ENCODE results near the gene UXT. TPM values are rescaled to one million over a fixed set of nuclear protein-coding genes. Genes with fewer than 3 reads are reported as not detected.

UXT gene
- total RNA-seq, 2 donors from 2014 or later, result 173 to 205 TPM

GRCh38 chrX:47644557-47645091 lies 14.4 kb downstream of the UXT start:
- Mint-ChIP-seq H3K4me1 (ENCODE audit: low read depth) (peaks cover 24% of the 10 kb centered on the region), H3K36me3 (ENCODE audit: insufficient read depth in 2 of 2) (peaks cover 20 to 23% of the 10 kb centered on the region in 2 donors), H3K27me3 (ENCODE audit: low read depth) (peaks cover 11% of the 10 kb centered on the region), H3K27ac (peak overlapping the region; percentile 80), H3K9me3 (peaks cover 1 to 2% of the 10 kb centered on the region in 2 donors), H3K4me3 (no peak overlapping the region)
- no peak for DNase-seq
- ATAC-seq (replicated peaks in 1 of 2), result peak in 1 of 2 donors; percentile 26

GRCh38 chrX:47643926-47644325 lies 15.1 kb downstream of the UXT start:
- H3K9me3 Mint-ChIP-seq, result peaks cover 1 to 2% of the 10 kb centered on the region in 2 donors
- no peak for DNase-seq
- peak overlapping the region; percentile 80 for H3K27ac Mint-ChIP-seq
- peaks cover 20 to 25% of the 10 kb centered on the region in 2 donors for H3K36me3 Mint-ChIP-seq (ENCODE audit: insufficient read depth in 2 of 2)
- ATAC-seq (replicated peaks in 1 of 2), result no peak
- H3K4me3 Mint-ChIP-seq, result no peak overlapping the region
- H3K27me3 Mint-ChIP-seq (ENCODE audit: low read depth), result peaks cover 11% of the 10 kb centered on the region
- H3K4me1 Mint-ChIP-seq (ENCODE audit: low read depth), result peaks cover 25% of the 10 kb centered on the region

GRCh38 chrX:47638816-47639215 lies 20.2 kb downstream of the UXT start:
- Mint-ChIP-seq H3K4me1 (ENCODE audit: low read depth) (peaks cover 14% of the 10 kb centered on the region), H3K9me3 (peaks cover 1 to 2% of the 10 kb centered on the region in 2 donors), H3K27me3 (ENCODE audit: low read depth) (no peaks in the 10 kb centered on the region), H3K4me3 (peak overlapping the region in 1 of 2 donors; percentile 9), H3K27ac (no peak overlapping the region), H3K36me3 (ENCODE audit: insufficient read depth in 2 of 2) (peaks cover 21 to 33% of the 10 kb centered on the region in 2 donors)
- DNase-seq, result no peak
- no peak for ATAC-seq (replicated peaks in 1 of 2)

GRCh38 chrX:47637546-47638195 lies 21.3 kb downstream of the UXT start:
- DNase-seq, result peak; percentile 21 to 45
- Mint-ChIP-seq H3K4me3 (peak overlapping the region; percentile 42 to 59), H3K9me3 (peaks cover 1 to 2% of the 10 kb centered on the region in 2 donors), H3K36me3 (ENCODE audit: insufficient read depth in 2 of 2) (peaks cover 21 to 33% of the 10 kb centered on the region in 2 donors), H3K4me1 (ENCODE audit: low read depth) (peaks cover 14% of the 10 kb centered on the region), H3K27ac (no peak overlapping the region), H3K27me3 (ENCODE audit: low read depth) (no peaks in the 10 kb centered on the region)
- peak; percentile 50 to 54 for ATAC-seq (replicated peaks in 1 of 2)

DNA sequence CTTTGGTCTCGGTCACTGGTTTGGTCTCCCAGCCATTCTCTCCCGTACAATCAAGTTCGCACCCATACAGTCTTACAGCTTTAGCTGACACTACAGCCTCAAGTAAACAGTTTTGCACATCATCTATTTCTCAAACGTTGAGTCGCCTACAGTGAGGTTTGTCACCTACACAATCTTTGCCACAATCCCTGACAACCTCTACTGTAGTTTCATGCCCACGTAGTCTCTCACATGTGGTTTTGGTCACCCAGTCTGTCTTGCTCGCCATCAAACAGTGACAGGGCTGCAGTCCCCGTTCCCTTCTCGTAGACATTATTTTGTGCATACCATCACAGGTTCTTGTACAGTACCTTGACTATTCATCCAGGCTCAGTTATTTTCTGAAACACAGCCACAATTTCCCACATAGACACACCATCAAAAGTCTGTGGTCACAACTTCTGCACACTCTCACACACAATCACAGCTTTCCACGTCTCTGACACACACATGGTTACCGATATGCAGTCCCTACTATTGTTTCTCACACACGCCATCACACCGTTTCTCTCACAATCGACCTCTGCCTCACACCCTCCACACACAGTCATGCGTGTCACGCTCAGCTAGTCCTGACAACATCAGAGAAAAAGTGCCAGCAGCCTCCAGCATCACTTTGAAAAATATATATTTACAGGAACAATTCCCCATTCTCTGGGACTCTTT lies 24.0 kb downstream of the UXT start:
- H3K36me3 Mint-ChIP-seq (ENCODE audit: insufficient read depth in 2 of 2), result peaks cover 12 to 19% of the 10 kb centered on the region in 2 donors
- peak; percentile 84 to 85 for ATAC-seq (replicated peaks in 1 of 2)
- peaks cover 1 to 2% of the 10 kb centered on the region in 2 donors for H3K9me3 Mint-ChIP-seq
- no peak overlapping the region for H3K27ac Mint-ChIP-seq
- no peaks in the 10 kb centered on the region for H3K27me3 Mint-ChIP-seq (ENCODE audit: low read depth)
- peaks cover 17% of the 10 kb centered on the region for H3K4me1 Mint-ChIP-seq (ENCODE audit: low read depth)
- DNase-seq, result peak; percentile 30 to 57
- H3K4me3 Mint-ChIP-seq, result no peak overlapping the region

GRCh38 chrX:47633689-47634590 lies 25.0 kb downstream of the UXT start:
- Mint-ChIP-seq H3K4me3 (no peak overlapping the region), H3K27me3 (ENCODE audit: low read depth) (no peaks in the 10 kb centered on the region), H3K4me1 (ENCODE audit: low read depth) (peaks cover 21% of the 10 kb centered on the region), H3K27ac (no peak overlapping the region), H3K36me3 (ENCODE audit: insufficient read depth in 2 of 2) (peaks cover 4 to 10% of the 10 kb centered on the region in 2 donors), H3K9me3 (no peaks in the 10 kb centered on the region)
- DNase-seq (no peak), ATAC-seq (replicated peaks in 1 of 2) (no peak)

- DNase-seq (no peak), ATAC-seq (replicated peaks in 1 of 2) (no peak)
- Mint-ChIP-seq H3K27me3 (ENCODE audit: low read depth) (no peaks in the 10 kb centered on the region), H3K36me3 (ENCODE audit: insufficient read depth in 2 of 2) (peaks cover 4 to 6% of the 10 kb centered on the region in 2 donors), H3K4me1 (ENCODE audit: low read depth) (peaks cover 19% of the 10 kb centered on the region), H3K9me3 (no peaks in the 10 kb centered on the region), H3K4me3 (no peak overlapping the region), H3K27ac (no peak overlapping the region)
Observed at GRCh38 chrX:47632666-47633065, 26.3 kb downstream of the UXT start.

- H3K9me3 Mint-ChIP-seq, result no peaks in the 10 kb centered on the region
- no peak overlapping the region for H3K4me3 Mint-ChIP-seq
- H3K36me3 Mint-ChIP-seq (ENCODE audit: insufficient read depth in 2 of 2), result peaks cover 0 to 1% of the 10 kb centered on the region in 2 donors
- DNase-seq, result no peak
- H3K4me1 Mint-ChIP-seq (ENCODE audit: low read depth), result peaks cover 17% of the 10 kb centered on the region
- H3K27me3 Mint-ChIP-seq (ENCODE audit: low read depth), result no peaks in the 10 kb centered on the region
- ATAC-seq (replicated peaks in 1 of 2), result no peak
- no peak overlapping the region for H3K27ac Mint-ChIP-seq
Observed at GRCh38 chrX:47631676-47632075, 27.3 kb downstream of the UXT start.

GRCh38 chrX:47629419-47630200 lies 29.4 kb downstream of the UXT start, which contains the start of gene CFP:
Gene CFP (minus strand): TSS chrX:47629930. CDS start chrX:47629844, 86 bp downstream.
- H3K9me3 Mint-ChIP-seq, result no peaks in the 10 kb centered on the region
- H3K36me3 Mint-ChIP-seq (ENCODE audit: insufficient read depth in 2 of 2), result no peaks in the 10 kb centered on the region
- no peak for DNase-seq
- peak; percentile 51 to 61 for ATAC-seq (replicated peaks in 1 of 2)
- H3K4me1 Mint-ChIP-seq (ENCODE audit: low read depth), result peaks cover 15% of the 10 kb centered on the region
- H3K27ac Mint-ChIP-seq, result peak within 1 kb of the TSS; percentile 17
- peak within 1 kb of the TSS; percentile 65 to 66 for H3K4me3 Mint-ChIP-seq
- no peaks in the 10 kb centered on the region for H3K27me3 Mint-ChIP-seq (ENCODE audit: low read depth)

DNA sequence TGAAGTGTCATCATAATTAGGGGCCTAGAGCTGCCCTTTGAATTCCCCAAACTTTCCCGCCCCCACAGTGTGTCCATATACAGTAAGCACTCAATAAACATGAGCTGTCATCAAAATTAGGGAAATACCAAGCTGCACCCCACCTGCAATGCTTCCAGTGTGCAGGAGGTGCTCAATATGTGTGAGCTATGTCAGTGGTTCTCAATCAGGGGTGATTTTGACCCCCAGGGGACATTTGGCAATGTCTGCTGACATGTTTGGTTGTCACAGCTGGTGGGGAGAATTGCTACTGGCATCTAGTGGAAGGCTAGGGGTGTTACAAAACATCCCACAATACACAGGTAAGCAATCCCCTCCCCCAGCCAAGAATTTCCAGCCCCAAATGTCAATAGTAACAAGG lies 30.0 kb downstream of the UXT start:
- Mint-ChIP-seq H3K27me3 (ENCODE audit: low read depth) (no peaks in the 10 kb centered on the region), H3K36me3 (ENCODE audit: insufficient read depth in 2 of 2) (no peaks in the 10 kb centered on the region), H3K9me3 (no peaks in the 10 kb centered on the region), H3K4me3 (peak overlapping the region; percentile 65 to 66), H3K27ac (no peak overlapping the region), H3K4me1 (ENCODE audit: low read depth) (peaks cover 15% of the 10 kb centered on the region)
- peak; percentile 29 to 32 for ATAC-seq (replicated peaks in 1 of 2)
- DNase-seq, result no peak

DNA sequence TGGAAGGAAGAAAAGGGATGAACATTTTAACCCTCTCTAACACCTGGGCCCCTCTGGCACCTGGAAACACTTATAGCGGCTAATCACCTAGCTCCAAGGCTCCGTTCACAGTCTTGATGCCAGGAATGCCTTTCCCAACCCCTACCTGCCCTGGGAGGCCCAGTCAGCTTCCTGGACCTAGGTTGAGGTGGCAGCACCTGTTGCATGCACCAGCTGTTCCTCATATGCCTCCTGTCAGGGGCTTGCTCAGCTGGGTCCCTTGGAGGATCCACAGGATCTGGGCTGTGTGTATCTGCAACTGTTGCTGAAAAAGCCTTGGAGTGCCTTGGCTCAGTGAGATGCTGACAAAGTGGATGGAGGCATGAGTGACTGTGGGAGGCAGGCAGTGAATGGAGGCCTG lies 33.6 kb downstream of the UXT start:
- DNase-seq (no peak), ATAC-seq (replicated peaks in 1 of 2) (no peak)
- Mint-ChIP-seq H3K4me1 (ENCODE audit: low read depth) (peaks cover 23% of the 10 kb centered on the region), H3K9me3 (no peaks in the 10 kb centered on the region), H3K27me3 (ENCODE audit: low read depth) (peaks cover 19% of the 10 kb centered on the region), H3K27ac (no peak overlapping the region), H3K4me3 (no peak overlapping the region), H3K36me3 (ENCODE audit: insufficient read depth in 2 of 2) (no peaks in the 10 kb centered on the region)

DNA sequence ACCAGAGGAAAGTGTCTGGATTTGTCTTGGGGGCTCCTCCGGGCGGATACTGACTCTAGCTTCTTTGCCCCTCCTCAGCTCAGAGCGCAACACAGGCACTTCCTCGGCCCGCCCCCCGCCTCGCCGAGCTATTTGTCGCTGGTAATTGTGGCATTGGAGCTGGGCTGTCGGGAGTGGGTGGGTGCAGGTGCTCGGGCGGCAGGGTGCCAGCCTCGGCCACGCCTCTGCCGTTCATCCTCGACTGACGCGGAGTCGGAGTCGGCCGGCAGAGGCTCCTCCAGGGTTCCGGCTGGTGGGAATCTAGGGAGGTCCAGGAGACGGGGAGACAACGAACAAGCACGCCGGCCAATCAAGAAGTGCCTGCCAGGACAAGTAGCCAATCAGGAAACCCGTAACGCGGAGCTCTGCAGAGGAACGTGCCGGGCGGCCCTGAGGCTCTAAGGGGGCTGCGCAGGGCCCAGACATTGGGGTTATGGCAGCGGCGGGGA lies 35.4 kb downstream of the UXT start:
- Mint-ChIP-seq H3K27ac (no peak overlapping the region), H3K4me1 (ENCODE audit: low read depth) (peaks cover 14% of the 10 kb centered on the region), H3K36me3 (ENCODE audit: insufficient read depth in 2 of 2) (no peaks in the 10 kb centered on the region), H3K27me3 (ENCODE audit: low read depth) (peaks cover 23% of the 10 kb centered on the region), H3K4me3 (peak overlapping the region; percentile 77 to 83), H3K9me3 (no peaks in the 10 kb centered on the region)
- ATAC-seq (replicated peaks in 1 of 2) (peak; percentile 55), DNase-seq (peak; percentile 32 to 44)

Measured in activated T-cell treated with anti-CD3 and anti-CD28 coated beads, Interleukin-2, amount 50 U/mL, for 72 hours (primary cell).